HG02840 (cell line): Measurements from ENCODE around the gene TKTL2.
"Not testable (repeated sequence)": the region's sequence is repeated elsewhere in the genome, so short reads cannot be mapped to it uniquely, and the experiment has no call there.

Experiments
- ATAC-seq: cut with Tn5 transposase; IDR thresholded peaks from one replicate; pipeline ENCODE4 v1.9.1; 2021; ENCODE audit warnings: mild to moderate bottlenecking, moderate library complexity, moderate number of reproducible peaks; ENCODE audit not compliant: unreplicated experiment, low FRiP score

Gene TKTL2

DNA sequence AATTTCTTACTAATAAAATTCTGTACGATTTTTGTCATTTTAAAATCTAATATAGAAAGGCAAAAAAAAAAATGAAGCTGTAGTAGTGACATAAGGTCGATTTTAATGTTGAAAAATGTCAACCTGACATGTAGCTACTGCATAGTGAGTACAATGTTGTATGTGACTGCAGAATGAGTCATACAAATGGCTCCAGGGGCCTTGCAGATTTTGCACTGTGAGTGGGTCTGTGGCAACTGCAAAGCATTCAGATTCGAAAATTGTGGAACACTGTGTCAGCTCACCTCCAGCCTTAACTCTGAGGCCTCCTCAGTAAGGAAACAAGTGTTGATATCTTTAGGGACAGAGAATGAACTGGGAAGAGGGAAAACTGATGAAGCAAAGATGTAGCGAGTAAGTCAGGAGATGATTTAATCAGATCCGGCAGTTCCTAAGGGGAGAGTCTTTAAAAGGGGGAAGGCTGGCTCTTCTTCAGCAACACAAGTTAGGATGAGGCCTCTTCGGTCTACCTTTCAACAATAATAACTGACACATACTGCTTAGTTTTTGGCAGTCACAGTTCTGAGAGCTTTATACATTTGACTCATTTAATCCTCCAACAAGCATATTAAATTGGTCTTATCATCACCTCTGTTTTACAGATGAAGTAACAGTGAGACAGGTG, 24.9 kb downstream of the TKTL2 start:
- no peak for ATAC-seq

DNA sequence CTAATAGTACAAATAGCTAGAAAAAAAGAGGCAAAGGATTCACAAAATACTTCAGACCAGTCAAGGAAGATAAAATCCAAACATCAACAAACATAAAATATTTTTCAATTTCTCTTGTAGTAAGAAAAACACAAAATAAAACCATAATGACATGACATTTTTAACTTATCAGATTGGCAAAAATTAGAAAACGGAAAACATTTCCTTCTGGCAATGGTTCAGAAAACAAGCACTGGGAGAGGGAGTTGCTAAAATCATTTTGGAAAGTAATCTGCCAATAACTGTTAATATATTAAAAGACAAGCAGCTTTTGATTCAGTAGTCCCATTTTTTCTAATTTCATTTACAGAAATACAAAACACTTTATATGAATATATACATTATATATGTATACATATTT, 26.1 kb downstream of the TKTL2 start:
- no peak for ATAC-seq

DNA sequence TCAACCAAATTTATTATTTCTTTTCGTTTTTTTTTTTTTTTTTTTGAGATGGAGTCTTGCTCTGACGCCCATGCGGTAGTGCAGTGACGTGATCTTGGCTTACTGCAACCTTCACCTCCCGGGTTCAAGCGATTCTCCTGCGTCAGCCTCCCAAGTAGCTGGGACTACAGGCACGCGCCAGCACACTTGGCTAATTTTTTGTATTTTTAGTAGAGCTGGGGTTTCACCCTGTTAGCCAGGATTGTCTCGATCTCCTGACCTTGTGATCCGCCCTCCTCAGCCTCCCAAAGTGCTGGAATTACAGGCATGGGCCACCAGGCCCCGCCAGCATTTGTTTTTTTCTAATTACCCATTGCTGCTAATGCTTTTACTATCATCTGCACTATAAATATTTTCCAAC, 26.5 kb downstream of the TKTL2 start:
- ATAC-seq: not testable (repeated sequence)

DNA sequence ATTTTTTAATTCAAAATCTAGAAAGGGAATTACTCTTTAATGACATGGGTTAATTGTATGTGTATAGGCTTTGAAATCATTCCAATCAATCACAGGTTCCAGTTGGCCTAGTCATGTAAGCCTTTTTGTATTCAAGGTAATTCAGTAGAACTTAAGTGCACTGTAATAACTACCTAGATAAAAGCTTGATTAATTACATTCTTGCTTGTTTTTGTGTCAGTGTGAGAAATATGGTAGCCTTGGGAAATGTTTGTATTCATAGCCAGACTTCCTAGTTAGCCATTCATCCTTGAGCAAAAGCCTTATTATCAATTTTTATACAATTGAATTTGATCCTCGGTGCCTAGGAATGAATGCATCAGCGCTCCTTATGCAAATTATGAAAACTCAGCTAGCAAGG, 33.5 kb downstream of the TKTL2 start:
- ATAC-seq: no peak
